Natural killer cell (primary cell): ENCODE data around the gene HMCN2. TPM values are rescaled to one million over a fixed set of nuclear protein-coding genes. Genes with fewer than 3 reads are reported as not detected.

Source experiments
- ATAC-seq, 3 donors: fragments of 150-1000 bp in 2 of 3; fragments of 200-7000 bp in 1 of 3; cut with Tn5 transposase; 1 replicate in 1 of 3; 2 replicates in 2 of 3; pipeline ENCODE4 v1.10.0; 2021; ENCODE audit warnings: mild to moderate bottlenecking in 2 of 3, moderate library complexity in 2 of 3
- DNase-seq, 2 donors: peaks; one replicate each; pipeline versions ENCODE4 v3.0.0 to v3.0.0-alpha.2; 2013 to 2021; ENCODE audit warnings: mixed read lengths in 1 of 2
- H3K27ac ChIP-seq: one replicate; pipeline ENCODE4 v1.5.1; 2013; ENCODE audit warnings: mild to moderate bottlenecking, low read length
- H3K27me3 ChIP-seq: one replicate; pipeline ENCODE4 v1.6.1; 2013; ENCODE audit warnings: low read length; ENCODE audit not compliant: control insufficient read depth, insufficient read depth
- H3K36me3 ChIP-seq: one replicate; pipeline ENCODE4 v1.6.1; 2013; ENCODE audit warnings: low read length; ENCODE audit not compliant: control insufficient read depth, insufficient read depth
- H3K4me1 ChIP-seq: one replicate; pipeline ENCODE4 v1.6.1; 2013; ENCODE audit warnings: low read length; ENCODE audit not compliant: control insufficient read depth, insufficient read depth
- H3K4me3 ChIP-seq: one replicate; pipeline ENCODE4 v1.5.1; 2013; ENCODE audit warnings: low read length
- H3K9me3 ChIP-seq: one replicate; pipeline ENCODE4 v1.6.1; 2013; ENCODE audit warnings: low read length; ENCODE audit not compliant: control insufficient read depth, insufficient read depth
- H3K27ac Mint-ChIP-seq, 2 donors: one replicate each; pipeline ENCODE4 v1.8.0; 2022; ENCODE audit warnings: mild to moderate bottlenecking in 2 of 2, mixed read lengths in 2 of 2, moderate library complexity in 1 of 2
- H3K27me3 Mint-ChIP-seq, 2 donors: one replicate each; pipeline ENCODE4 v1.8.0; 2022; ENCODE audit warnings: low read depth in 2 of 2, mixed read lengths in 2 of 2
- H3K36me3 Mint-ChIP-seq: one replicate; pipeline ENCODE4 v1.8.0; 2022; ENCODE audit warnings: mixed read lengths
- H3K4me1 Mint-ChIP-seq, 2 donors: one replicate each; pipeline ENCODE4 v1.8.0; 2022; ENCODE audit warnings: mixed read lengths in 2 of 2
- H3K4me3 Mint-ChIP-seq: one replicate; pipeline ENCODE4 v1.8.0; 2022; ENCODE audit warnings: mild to moderate bottlenecking, moderate library complexity, mixed read lengths
- H3K9me3 Mint-ChIP-seq, 2 donors: one replicate each; pipeline ENCODE4 v1.8.0; 2022; ENCODE audit warnings: mixed read lengths in 2 of 2
- WGBS: methylation state at CpG from one replicate; pipeline ENCODE4 v1.1.7; 2013; ENCODE audit warnings: missing lambda C conversion rate; ENCODE audit not compliant: insufficient coverage; 5-methylcytosine and 5-hydroxymethylcytosine counted together
- intact Hi-C: fragments of 100-400 bp; cut with micrococcal nuclease; formaldehyde crosslinking; loops from one replicate; pipeline ENCODE4 v1.14.2; 2022
- total RNA-seq, 4 donors: library from RNA; stranded (reverse); fragments of 120-200 nt in 1 of 4; gene quantifications; one replicate each; pipeline versions ENCODE4 v1.2.3 to v1.2.4, GENCODE V29; 2013 to 2022
- TF ChIP-seq, protein P1 (sequence below): fragments of 200-600 bp; IDR thresholded peaks from one replicate; pipeline ENCODE4 v1.8.0; 2022; ENCODE audit warnings: antibody characterized with exemption

HMCN2 gene
- total RNA-seq, 3 donors from 2014 or later (not counting 1 experiment from before 2014, with no cell fraction given): not detected

DNA sequence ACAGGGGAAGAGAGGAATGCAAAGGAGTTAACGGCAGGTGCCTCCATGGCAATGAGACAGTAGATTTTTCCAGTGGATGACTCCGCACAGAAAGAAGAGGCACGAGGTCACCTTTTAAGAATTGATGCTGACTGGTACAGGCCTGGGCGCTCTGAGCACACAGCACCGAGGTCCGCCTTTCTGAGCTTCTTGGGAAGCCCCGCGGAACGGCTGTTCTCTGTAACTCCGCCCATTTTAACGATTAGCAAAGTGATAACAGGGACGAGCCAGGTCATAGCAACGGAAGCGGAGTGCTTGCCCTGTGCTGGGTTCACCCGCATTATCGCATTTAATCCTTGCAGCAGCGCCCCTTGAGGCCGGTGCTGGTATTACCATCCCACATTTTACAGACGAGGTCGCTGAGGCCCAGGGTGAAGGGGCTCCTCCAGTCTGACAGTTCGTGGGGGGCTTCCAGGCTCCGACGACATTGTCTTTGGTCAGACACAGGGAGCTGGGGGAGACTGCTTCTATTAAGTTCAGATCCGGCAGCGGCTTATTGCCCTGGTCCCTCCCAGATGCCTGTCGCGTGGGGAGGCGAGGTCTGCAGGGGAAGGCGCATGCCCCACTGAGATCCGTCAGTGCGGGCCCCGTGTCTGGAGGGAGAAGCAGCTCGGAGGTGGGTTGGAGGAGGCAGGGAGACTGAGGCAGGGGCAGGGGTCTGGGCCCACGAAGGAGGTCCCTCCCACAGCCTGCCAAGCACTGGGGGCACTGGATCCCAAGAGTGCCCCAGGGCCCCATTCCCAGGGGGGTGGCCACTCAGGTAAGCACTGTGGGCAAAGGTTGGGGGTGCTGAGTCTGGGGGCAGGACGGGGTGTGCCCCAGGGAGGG is 22.3 kb upstream of the HMCN2 start:
- H3K4me1 Mint-ChIP-seq: peaks cover 16 to 21% of the 10 kb centered on the region in 2 donors
- H3K9me3 Mint-ChIP-seq: no peaks in the 10 kb centered on the region
- Histone ChIP-seq H3K27me3 (no peaks in the 10 kb centered on the region), H3K9me3 (no peaks in the 10 kb centered on the region), H3K27ac (no peak overlapping the region), H3K36me3 (no peaks in the 10 kb centered on the region), H3K4me1 (peaks cover 20% of the 10 kb centered on the region), H3K4me3 (no peak overlapping the region)
- DNase-seq (peak; percentile 78 to 89), ATAC-seq (peak; percentile 86 to 94 (median 86))
- H3K27me3 Mint-ChIP-seq: no peaks in the 10 kb centered on the region
- intact Hi-C loops: no loop called here
- H3K4me3 Mint-ChIP-seq: peak overlapping the region; percentile 49
- peak overlapping the region in 1 of 2 donors; percentile 26 for H3K27ac Mint-ChIP-seq
- 32% methylated on average over 35 of the region's 35 CpGs for WGBS
- no peaks in the 10 kb centered on the region for H3K36me3 Mint-ChIP-seq
- TF ChIP-seq, protein P1, sequence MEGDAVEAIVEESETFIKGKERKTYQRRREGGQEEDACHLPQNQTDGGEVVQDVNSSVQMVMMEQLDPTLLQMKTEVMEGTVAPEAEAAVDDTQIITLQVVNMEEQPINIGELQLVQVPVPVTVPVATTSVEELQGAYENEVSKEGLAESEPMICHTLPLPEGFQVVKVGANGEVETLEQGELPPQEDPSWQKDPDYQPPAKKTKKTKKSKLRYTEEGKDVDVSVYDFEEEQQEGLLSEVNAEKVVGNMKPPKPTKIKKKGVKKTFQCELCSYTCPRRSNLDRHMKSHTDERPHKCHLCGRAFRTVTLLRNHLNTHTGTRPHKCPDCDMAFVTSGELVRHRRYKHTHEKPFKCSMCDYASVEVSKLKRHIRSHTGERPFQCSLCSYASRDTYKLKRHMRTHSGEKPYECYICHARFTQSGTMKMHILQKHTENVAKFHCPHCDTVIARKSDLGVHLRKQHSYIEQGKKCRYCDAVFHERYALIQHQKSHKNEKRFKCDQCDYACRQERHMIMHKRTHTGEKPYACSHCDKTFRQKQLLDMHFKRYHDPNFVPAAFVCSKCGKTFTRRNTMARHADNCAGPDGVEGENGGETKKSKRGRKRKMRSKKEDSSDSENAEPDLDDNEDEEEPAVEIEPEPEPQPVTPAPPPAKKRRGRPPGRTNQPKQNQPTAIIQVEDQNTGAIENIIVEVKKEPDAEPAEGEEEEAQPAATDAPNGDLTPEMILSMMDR: peak; percentile 94

DNA sequence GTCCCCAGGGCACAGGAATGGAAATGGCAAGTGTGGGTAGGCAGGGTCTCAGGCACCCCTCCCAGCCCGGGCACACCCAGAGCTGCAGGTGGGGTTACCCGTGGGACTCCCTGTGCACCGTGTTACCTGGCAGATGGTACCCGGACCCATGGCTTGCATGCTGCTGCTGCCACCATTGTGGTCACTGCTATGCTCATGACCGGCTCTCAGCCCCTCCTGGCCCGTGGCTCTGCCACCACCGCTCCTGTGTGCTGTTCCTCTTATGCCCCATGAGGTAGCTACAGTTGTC is 21.7 kb upstream of the HMCN2 start:
- Mint-ChIP-seq H3K27me3 (peaks cover 0 to 4% of the 10 kb centered on the region in 2 donors), H3K27ac (no peak overlapping the region), H3K36me3 (no peaks in the 10 kb centered on the region), H3K4me3 (no peak overlapping the region), H3K4me1 (peaks cover 16 to 21% of the 10 kb centered on the region in 2 donors), H3K9me3 (no peaks in the 10 kb centered on the region)
- no peak overlapping the region for H3K4me3 ChIP-seq
- no peak for ATAC-seq
- intact Hi-C loops: no loop called here
- DNase-seq: no peak
- no peaks in the 10 kb centered on the region for H3K27me3 ChIP-seq
- no peaks in the 10 kb centered on the region for H3K36me3 ChIP-seq
- H3K9me3 ChIP-seq: no peaks in the 10 kb centered on the region
- no peak overlapping the region for H3K27ac ChIP-seq
- peaks cover 20% of the 10 kb centered on the region for H3K4me1 ChIP-seq
- TF ChIP-seq, protein P1: no peak
- 90% methylated on average over 7 of the region's 7 CpGs for WGBS

DNA sequence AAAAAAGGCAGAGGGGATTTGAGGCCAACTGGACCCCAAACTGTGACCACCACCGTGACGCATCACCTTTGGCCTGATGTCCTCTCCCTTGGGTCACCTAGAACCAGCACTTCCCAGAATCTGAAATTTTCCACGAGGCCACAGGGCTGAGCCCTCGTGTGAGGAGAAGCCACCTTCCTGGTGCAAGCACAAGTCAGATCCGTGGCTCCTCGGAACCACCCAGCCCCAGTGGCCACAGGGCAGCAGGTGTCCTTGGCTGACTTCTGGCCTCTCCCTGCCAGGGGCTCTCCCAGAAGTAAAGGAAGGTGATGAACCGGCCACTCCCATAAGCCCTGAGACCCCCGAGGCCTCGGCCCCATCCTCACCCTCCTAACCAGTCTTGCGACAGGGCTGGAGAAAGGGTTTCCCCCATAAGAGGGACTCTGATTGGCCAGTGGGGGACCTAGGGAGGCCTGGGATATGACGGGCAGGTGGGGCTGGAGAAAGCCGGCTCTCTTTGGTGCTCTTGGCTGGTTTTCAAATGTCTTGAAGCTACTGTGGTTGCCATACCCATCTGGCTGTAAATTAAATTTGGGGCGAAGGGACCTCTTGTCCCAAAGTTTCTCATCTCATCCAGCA is 20.9 kb upstream of the HMCN2 start:
- ATAC-seq: no peak
- Mint-ChIP-seq H3K4me3 (no peak overlapping the region), H3K4me1 (peaks cover 16 to 21% of the 10 kb centered on the region in 2 donors), H3K27me3 (peaks cover 5 to 7% of the 10 kb centered on the region in 2 donors), H3K36me3 (no peaks in the 10 kb centered on the region), H3K27ac (peak overlapping the region in 1 of 2 donors; percentile 31), H3K9me3 (no peaks in the 10 kb centered on the region)
- Histone ChIP-seq H3K36me3 (no peaks in the 10 kb centered on the region), H3K9me3 (no peaks in the 10 kb centered on the region), H3K4me3 (no peak overlapping the region), H3K4me1 (peaks cover 20% of the 10 kb centered on the region), H3K27me3 (no peaks in the 10 kb centered on the region), H3K27ac (no peak overlapping the region)
- DNase-seq: no peak
- 94% methylated on average over 13 of the region's 13 CpGs for WGBS
- intact Hi-C loops: no loop called here
- TF ChIP-seq, protein P1: no peak
